ENCODE measurements around the gene ARAP1. TPM values are rescaled to one million over a fixed set of nuclear protein-coding genes. Genes with fewer than 3 reads are reported as not detected.

Gene ARAP1
- 59.5 and 61.6 TPM in 2 replicates for total RNA-seq (2021; fragmentation: NEBNext Ultra II Directional; extraction: Animal tissue kit (Norgen Biotek cat#: 25700))
- 25.7 and 39.9 TPM in 2 replicates for polyA plus RNA-seq (2011; rRNA removed)
- polyA plus RNA-seq (2011; cell fraction: cytosol; rRNA removed), result 34.5 TPM
- 123 TPM for polyA plus RNA-seq (2011; cell fraction: nucleus; rRNA removed)
- polyA plus RNA-seq (2012, experiment 1 of 2), result 39.5 to 54.2 TPM (median 51.4 TPM) in 4 replicates
- polyA plus RNA-seq (2012, experiment 2 of 2), result 53.3 TPM
- polyA plus RNA-seq (2013, experiment 1 of 2), result 28.7 TPM
- 25.5 TPM for polyA plus RNA-seq (2013, experiment 2 of 2)
- polyA minus RNA-seq (2011; rRNA and poly(A)+ RNA removed), result 39.5 and 45.8 TPM in 2 replicates
- polyA minus RNA-seq (2011; cell fraction: cytosol; rRNA and poly(A)+ RNA removed), result 52.5 TPM
- polyA minus RNA-seq (2011; cell fraction: nucleus; rRNA and poly(A)+ RNA removed), result 66.4 TPM
- long read RNA-seq, experiment 1, partial matches to known transcripts, result 32 of 39 reads
- long read RNA-seq, experiment 1, other reads (novel, unspliced or antisense), result 7 of 39 reads
- long read RNA-seq, experiment 2, partial matches to known transcripts, result 1 of 1 reads
- long read RNA-seq, experiment 2, other reads (novel, unspliced or antisense), result 0 of 1 reads

- POLR2A ChIA-PET (ENCODE audit: partially characterized antibody), result interaction anchor here (0.6 to 1.6 kb wide), 4 partner anchors 10 to 61 kb away, joined by 3 to 4 read pairs (median 3); no protein-coding TSS in a partner anchor
- peaks cover 0 to 34% of the 10 kb centered on the region in 2 experiments; a peak in 2 of 4 replicates for H3K79me2 ChIP-seq (ENCODE audit: control insufficient read depth in 1 of 2, insufficient read depth in 2 of 2, low read length in 2 of 2)
- peak within 1 kb of the TSS; percentile 56 for H3K56ac ChIP-seq (replicated peaks; ENCODE audit: insufficient read length, low read depth, low read length)
- peak within 1 kb of the TSS; percentile 79 for H4K8ac ChIP-seq (ENCODE audit: extremely low read depth, insufficient read depth, low read length)
- WGBS, 2 experiments (ENCODE audit: extremely low coverage in 1 of 2, insufficient coverage in 1 of 2, insufficient read length in 1 of 2, insufficient replicate concordance in 2 of 2, low coverage in 1 of 2, low lambda C conversion rate in 2 of 2, missing lambda C conversion rate in 1 of 2), result 2% methylated on average over 35 of the region's 51 CpGs; no CpG with 5 or more reads in 1 of the 2 experiments
- no peak within 1 kb of the TSS for H3K23ac ChIP-seq (ENCODE audit: insufficient read length)
- H3K27me3 ChIP-seq (replicated peaks in 1 of 4; ENCODE audit: control insufficient read depth in 3 of 4, extremely low read depth in 1 of 4, insufficient read depth in 3 of 4, low read length in 3 of 4), result peaks cover 0 to 10% (median 5%) of the 10 kb centered on the region in 4 experiments; a peak in 3 of 7 replicates
- H3K36me3 ChIP-seq (ENCODE audit: control insufficient read depth in 2 of 4, insufficient read depth in 4 of 4, low read length in 3 of 4), result no peaks in the 10 kb centered on the region
- H3K9me3 ChIP-seq (ENCODE audit: insufficient read depth in 2 of 2, low read depth in 1 of 2, low read length in 1 of 2), result no peaks in the 10 kb centered on the region
- H2BK12ac ChIP-seq (ENCODE audit: low read depth, low read length), result peak within 1 kb of the TSS; percentile 77; the same call in 1 of the 2 replicates
- peak within 1 kb of the TSS; percentile 83 for H3K18ac ChIP-seq (ENCODE audit: extremely low read depth, low read length)
- FAIRE-seq (no peak), DNase-seq (ENCODE audit: low read depth in 1 of 2, low spot score in 2 of 2) (peak in 1 of 2 experiments; percentile 80)
- H3K14ac ChIP-seq (ENCODE audit: insufficient read length), result no peak within 1 kb of the TSS
- no peak within 1 kb of the TSS for H2AFZ ChIP-seq (ENCODE audit: low read length)
- peak within 1 kb of the TSS; percentile 54 to 80 (median 64) for H3K4me3 ChIP-seq (ENCODE audit: extremely low read depth in 1 of 4, insufficient read depth in 2 of 4, low read depth in 3 of 4, low read length in 4 of 4)
- peak within 1 kb of the TSS; percentile 81 for H4K5ac ChIP-seq (ENCODE audit: insufficient read length, low read depth, low read length)
- H2BK5ac ChIP-seq (ENCODE audit: low read depth, low read length), result peak within 1 kb of the TSS; percentile 81; the same call in 1 of the 2 replicates
- H2BK120ac ChIP-seq (replicated peaks; ENCODE audit: low read depth, low read length), result no peak within 1 kb of the TSS
- H2BK15ac ChIP-seq (ENCODE audit: low read length), result peak within 1 kb of the TSS; percentile 95; the same call in 1 of the 2 replicates
- H3K4me2 ChIP-seq (ENCODE audit: insufficient read depth in 1 of 2, low read depth in 2 of 2, low read length in 2 of 2), result peak within 1 kb of the TSS; percentile 74 to 87
- peak within 1 kb of the TSS; percentile 37 to 54 (median 48) for H3K9ac ChIP-seq (replicated peaks in 1 of 4; ENCODE audit: extremely low read depth in 1 of 4, low read depth in 3 of 4, low read length in 3 of 4)
- peaks cover 0 to 18% (median 12%) of the 10 kb centered on the region in 4 experiments; a peak in 6 of 7 replicates for H3K4me1 ChIP-seq (replicated peaks in 1 of 4; ENCODE audit: control insufficient read depth in 3 of 4, insufficient read depth in 4 of 4, low read length in 3 of 4)
- H3K4ac ChIP-seq (replicated peaks; ENCODE audit: insufficient read length, low read depth, low read length), result peak within 1 kb of the TSS; percentile 96
- 0 out of 2 replicates have a peak within 1 kb of the TSS, but pooled peaks have one; percentile 48 for H2AK5ac ChIP-seq (ENCODE audit: low read depth, low read length)
- no peak within 1 kb of the TSS for H3K27ac ChIP-seq (ENCODE audit: low read depth, low read length)
- peak within 1 kb of the TSS; percentile 85 for H4K91ac ChIP-seq (replicated peaks; ENCODE audit: insufficient read length, low read length)
- peaks cover 13% of the 10 kb centered on the region for H3K79me1 ChIP-seq (ENCODE audit: low read depth, low read length)
- H2BK20ac ChIP-seq (ENCODE audit: low read length), result no peak within 1 kb of the TSS
- H4K20me1 ChIP-seq (replicated peaks in 1 of 2; ENCODE audit: control insufficient read depth in 1 of 2, insufficient read depth in 2 of 2, low read length in 2 of 2), result peaks cover 3 to 11% of the 10 kb centered on the region in 2 experiments
- CTCF ChIA-PET (ENCODE audit: partially characterized antibody), result interaction anchor here (0.6 to 2.2 kb wide), 9 partner anchors 11 to 174 kb away, joined by 3 to 7 read pairs (median 5); no protein-coding TSS in a partner anchor
- H3K23me2 ChIP-seq (ENCODE audit: low read depth, low read length), result peaks cover 16% of the 10 kb centered on the region; the same call in 1 of the 2 replicates
- TF ChIP-seq GABPA (IDR thresholded peaks at IDR 0.05; ENCODE audit: borderline replicate concordance, insufficient read depth, low read length), result no peak
- no peak for TF ChIP-seq CHD1 (IDR thresholded peaks at IDR 0.05; ENCODE audit: low read depth, low read length)
- no peak for TF ChIP-seq SIRT6 (IDR thresholded peaks at IDR 0.05; ENCODE audit: low read length)
- no peak for TF ChIP-seq NRF1 (IDR thresholded peaks at IDR 0.05; ENCODE audit: low read depth, low read length)
- no peak for TF ChIP-seq SIX5 (IDR thresholded peaks at IDR 0.05; ENCODE audit: low read depth, low read length)
- no peak for TF ChIP-seq E2F6 (IDR thresholded peaks at IDR 0.05)
- 0 out of 2 replicates have a peak, but pooled peaks have one; percentile 10 for TF ChIP-seq SP1 (IDR thresholded peaks at IDR 0.05; ENCODE audit: low read depth, low read length)
- no peak for TF ChIP-seq TEAD4 (IDR thresholded peaks at IDR 0.05; ENCODE audit: low read depth, low read length)
Measured at GRCh38 chr11:72752088-72752914, at the start of gene ARAP1. ARAP1 (minus strand) TSS chr11:72752408; CDS start chr11:72727128, 25,280 bp downstream.

Data from H1 (cell line).